Cardiac ventricle fibroblast (primary cell): ENCODE results near the gene OR6T1. TPM values are rescaled to one million over a fixed set of nuclear protein-coding genes. Genes with fewer than 3 reads are reported as not detected.

ENCODE experiments used
- total RNA-seq: library from RNA; depleted of rRNA; stranded (reverse); fragments of >200 nt; gene quantifications from 2 replicates; pipeline ENCODE4 v1.2.3, GENCODE V29; 2015

OR6T1 gene, protein sequence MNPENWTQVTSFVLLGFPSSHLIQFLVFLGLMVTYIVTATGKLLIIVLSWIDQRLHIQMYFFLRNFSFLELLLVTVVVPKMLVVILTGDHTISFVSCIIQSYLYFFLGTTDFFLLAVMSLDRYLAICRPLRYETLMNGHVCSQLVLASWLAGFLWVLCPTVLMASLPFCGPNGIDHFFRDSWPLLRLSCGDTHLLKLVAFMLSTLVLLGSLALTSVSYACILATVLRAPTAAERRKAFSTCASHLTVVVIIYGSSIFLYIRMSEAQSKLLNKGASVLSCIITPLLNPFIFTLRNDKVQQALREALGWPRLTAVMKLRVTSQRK
- total RNA-seq: not detected in 2 replicates

DNA sequence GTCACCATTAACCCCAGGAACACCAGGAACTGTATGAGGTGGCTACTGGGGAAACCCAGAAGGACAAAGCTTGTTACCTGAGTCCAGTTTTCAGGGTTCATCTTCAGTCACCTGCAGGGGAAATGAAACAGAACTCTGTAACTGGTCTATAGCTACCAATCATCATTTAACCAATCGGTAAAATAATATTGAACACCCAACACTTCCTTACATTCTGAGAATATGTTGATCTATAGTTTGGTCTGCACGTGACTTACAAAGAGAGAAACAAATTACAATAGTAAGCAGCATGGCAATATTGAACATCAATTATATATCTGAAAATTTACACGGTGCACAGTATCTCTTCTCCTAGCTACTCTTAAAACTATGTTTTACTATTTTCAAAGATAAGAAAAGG, at the start of gene OR6T1:
Gene OR6T1, minus strand, starts transcription at position 101 of the 400 bp plus-strand sequence. Its CDS starts 0 bp downstream, at position 101.

DNA sequence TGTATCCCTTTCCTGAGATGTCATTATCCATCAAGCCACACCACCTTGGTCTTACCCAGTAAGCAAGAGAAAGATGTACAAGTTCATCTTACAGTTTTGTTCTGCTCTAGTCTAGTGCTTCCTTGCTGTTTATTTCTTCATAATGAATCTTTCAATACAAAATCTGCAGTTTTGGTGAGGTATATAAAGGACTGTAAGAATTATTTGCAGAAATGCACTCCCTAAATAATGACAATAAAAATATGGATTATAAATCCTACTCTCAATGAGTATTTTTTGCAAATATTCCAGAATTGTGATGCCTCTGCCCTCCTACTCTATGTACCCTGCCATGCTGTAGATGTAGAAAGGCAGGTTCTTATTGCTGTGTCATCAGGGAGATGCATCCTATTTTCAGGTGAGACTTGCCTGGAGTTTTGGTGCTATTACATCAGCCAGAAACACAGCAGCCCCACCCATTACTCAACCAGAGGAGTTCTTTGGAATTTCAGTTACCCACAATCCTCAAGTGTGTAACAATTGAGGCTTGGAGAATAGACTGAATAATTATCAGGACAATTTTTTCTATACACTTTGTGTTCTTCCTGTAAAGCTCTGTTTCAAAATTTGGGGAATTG, 34.2 kb upstream of the OR6T1 start, which contains the start of gene OR10S1:
Gene OR10S1, minus strand, starts transcription at position 51 of the 617 bp plus-strand sequence. CDS start 117 bp downstream, outside the sequence.

DNA sequence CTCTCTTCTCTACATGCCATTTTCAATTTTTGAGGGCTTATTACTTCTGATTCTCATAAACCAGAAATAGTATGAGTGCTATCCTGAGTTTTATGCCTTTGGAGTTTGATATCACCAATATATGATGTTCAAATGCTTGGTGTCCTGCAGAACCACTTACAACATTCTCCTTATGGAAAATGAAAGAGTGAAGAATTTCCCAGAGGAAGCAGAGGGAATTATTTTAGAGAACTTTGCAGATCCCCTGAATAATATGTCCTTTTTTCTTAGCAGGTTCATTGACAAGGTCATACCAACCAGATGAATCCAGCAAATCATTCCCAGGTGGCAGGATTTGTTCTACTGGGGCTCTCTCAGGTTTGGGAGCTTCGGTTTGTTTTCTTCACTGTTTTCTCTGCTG, 4.3 kb downstream of the OR6T1 start, which contains the start of gene OR4D5:
Gene OR4D5, plus strand, starts transcription at position 301 of the 400 bp plus-strand sequence. Its CDS starts 0 bp downstream, at position 301.

DNA sequence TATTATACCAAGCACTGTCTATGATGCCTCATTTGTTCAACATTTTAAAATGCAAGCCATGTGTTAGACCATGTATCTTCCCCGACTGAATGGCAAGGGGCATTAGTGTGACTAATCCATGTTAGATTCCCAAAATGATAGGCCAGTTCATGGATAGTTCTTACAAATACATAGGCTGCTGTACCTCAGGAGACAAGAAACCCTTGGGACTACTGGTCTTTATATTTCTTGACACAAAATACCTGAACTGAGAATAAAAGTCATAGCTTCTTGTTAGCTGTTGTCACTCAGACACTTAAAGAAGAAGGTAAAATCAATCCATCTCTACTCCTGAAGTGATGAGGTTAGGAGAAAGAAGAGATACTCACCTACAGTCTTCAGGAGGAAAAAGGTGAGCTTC, 41.8 kb downstream of the OR6T1 start, which contains the start of gene OR8D4:
Gene OR8D4, plus strand, starts transcription at position 301 of the 400 bp plus-strand sequence. CDS start 4,265 bp downstream, outside the sequence.

Other genes with a start within 250 kb of the OR6T1 start
- gene ZNF202, start 202.2 kb downstream of the OR6T1 start, total RNA-seq: 2.7 and 7.5 TPM in 2 replicates
- not detected in 2 replicates for gene OR6X1, start 189.3 kb downstream of the OR6T1 start, total RNA-seq
- not detected in 2 replicates for gene OR6M1, start 137.5 kb downstream of the OR6T1 start, total RNA-seq
- gene TMEM225, start 58.2 kb downstream of the OR6T1 start, total RNA-seq: not detected in 2 replicates
- gene OR8D4, start 41.7 kb downstream of the OR6T1 start, total RNA-seq: not detected in 2 replicates
- not detected in 2 replicates for gene OR4D5, start 4.2 kb downstream of the OR6T1 start, total RNA-seq
- gene OR10S1, start 33.9 kb upstream of the OR6T1 start, total RNA-seq: not detected in 2 replicates
- not detected in 2 replicates for gene OR10G6, start 51.3 kb upstream of the OR6T1 start, total RNA-seq
- gene OR10G4, start 69.2 kb upstream of the OR6T1 start, total RNA-seq: not detected in 2 replicates
- not detected in 2 replicates for gene OR10G9, start 79.2 kb upstream of the OR6T1 start, total RNA-seq
- gene OR10G8, start 83.0 kb upstream of the OR6T1 start, total RNA-seq: not detected in 2 replicates
- not detected in 2 replicates for gene OR10G7, start 97.5 kb upstream of the OR6T1 start, total RNA-seq
- gene VWA5A, start 171.6 kb upstream of the OR6T1 start, total RNA-seq: 15.9 and 18.0 TPM in 2 replicates
- gene OR10D3, start 239.5 kb upstream of the OR6T1 start, total RNA-seq: not detected in 2 replicates